Measurements from ENCODE around the gene TNFAIP6. TPM values are rescaled to one million over a fixed set of nuclear protein-coding genes. Genes with fewer than 3 reads are reported as not detected.

Gene TNFAIP6
- total RNA-seq, 1 experiment from 2014 or later, result not detected

- BruUV-seq (replicated peaks), result no TSS peak
- Histone ChIP-seq H3K4me1 (no peaks in the 10 kb centered on the region), H3K4me3 (ENCODE audit: low read depth, low read length) (no peak overlapping the region), H3K36me3 (ENCODE audit: control insufficient read depth, insufficient read depth, low read length) (no peaks in the 10 kb centered on the region), H3K27me3 (replicated peaks; ENCODE audit: control insufficient read depth, insufficient read depth, low read length) (no peaks in the 10 kb centered on the region), H3K9me3 (no peaks in the 10 kb centered on the region)
- Mint-ChIP-seq H3K36me3 (ENCODE audit: insufficient read depth, unreplicated experiment) (no peaks in the 10 kb centered on the region), H3K27me3 (ENCODE audit: insufficient read depth, unreplicated experiment) (peaks cover 1% of the 10 kb centered on the region), H3K4me3 (ENCODE audit: unreplicated experiment) (no peak overlapping the region), H3K27ac (ENCODE audit: unreplicated experiment) (no peak overlapping the region), H3K9me3 (ENCODE audit: unreplicated experiment) (no peaks in the 10 kb centered on the region), H3K4me1 (ENCODE audit: low read depth, unreplicated experiment) (no peaks in the 10 kb centered on the region)
- CTCF ChIA-PET, result interaction anchor here (0.6 kb wide), 1 partner anchor 9 kb away, joined by 4 read pairs; no protein-coding TSS in a partner anchor
- POLR2A ChIA-PET, result no interaction called here
- no peak for TF ChIP-seq CTCF (IDR thresholded peaks at IDR 0.05; ENCODE audit: insufficient read depth in 1 of 2, low read depth in 1 of 2, low read length in 1 of 2, severe bottlenecking in 1 of 2, unreplicated experiment in 1 of 2)
- intact Hi-C loops (cut with micrococcal nuclease; ENCODE audit: unreplicated experiment), result no loop called here
- no peak for DNase-seq
Measured at GRCh38 chr2:151401149-151401548, 43.8 kb downstream of the TNFAIP6 start.

GRCh38 chr2:151403914-151404313, 46.5 kb downstream of the TNFAIP6 start:
- Histone ChIP-seq H3K27me3 (replicated peaks; ENCODE audit: control insufficient read depth, insufficient read depth, low read length) (no peaks in the 10 kb centered on the region), H3K4me1 (no peaks in the 10 kb centered on the region), H3K36me3 (ENCODE audit: control insufficient read depth, insufficient read depth, low read length) (no peaks in the 10 kb centered on the region), H3K9me3 (no peaks in the 10 kb centered on the region), H3K4me3 (ENCODE audit: low read depth, low read length) (no peak overlapping the region)
- H3K4me1 Mint-ChIP-seq (ENCODE audit: low read depth, unreplicated experiment), result no peaks in the 10 kb centered on the region
- intact Hi-C loops (cut with micrococcal nuclease; ENCODE audit: unreplicated experiment), result no loop called here
- no peak for TF ChIP-seq CTCF (IDR thresholded peaks at IDR 0.05; ENCODE audit: insufficient read depth in 1 of 2, low read depth in 1 of 2, low read length in 1 of 2, severe bottlenecking in 1 of 2, unreplicated experiment in 1 of 2)
- POLR2A ChIA-PET, result no interaction called here
- no TSS peak for BruUV-seq (replicated peaks)
- H3K4me3 Mint-ChIP-seq (ENCODE audit: unreplicated experiment), result no peak overlapping the region
- H3K36me3 Mint-ChIP-seq (ENCODE audit: insufficient read depth, unreplicated experiment), result no peaks in the 10 kb centered on the region
- no peak for DNase-seq
- no peak overlapping the region for H3K27ac Mint-ChIP-seq (ENCODE audit: unreplicated experiment)
- CTCF ChIA-PET, result no interaction called here
- no peaks in the 10 kb centered on the region for H3K9me3 Mint-ChIP-seq (ENCODE audit: unreplicated experiment)
- peaks cover 3% of the 10 kb centered on the region for H3K27me3 Mint-ChIP-seq (ENCODE audit: insufficient read depth, unreplicated experiment)

DNA sequence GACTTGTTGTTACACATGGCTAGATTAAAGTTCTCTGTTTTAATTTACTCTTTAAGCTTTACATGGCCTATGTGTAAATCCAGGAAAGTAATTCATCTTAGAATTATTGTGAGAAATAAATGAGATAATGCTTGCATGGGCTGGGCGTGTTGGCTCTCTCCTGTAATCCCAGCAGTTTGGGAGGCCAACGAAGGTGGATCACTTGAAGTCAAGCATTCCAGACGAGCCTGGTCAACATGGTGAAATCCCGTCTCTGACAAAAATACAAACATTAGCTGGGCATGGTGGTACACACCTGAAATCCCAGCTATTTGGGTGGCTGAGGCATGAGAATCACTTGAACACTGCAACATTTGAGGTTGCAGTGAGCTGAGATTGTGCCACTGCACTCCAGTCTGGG, 48.0 kb downstream of the TNFAIP6 start:
- H3K36me3 Mint-ChIP-seq (ENCODE audit: insufficient read depth, unreplicated experiment), result peaks cover 11% of the 10 kb centered on the region
- BruUV-seq (replicated peaks), result no TSS peak
- ChIA-PET CTCF (no interaction called here), POLR2A (no interaction called here)
- no peak for TF ChIP-seq CTCF (IDR thresholded peaks at IDR 0.05; ENCODE audit: insufficient read depth in 1 of 2, low read depth in 1 of 2, low read length in 1 of 2, severe bottlenecking in 1 of 2, unreplicated experiment in 1 of 2)
- H3K27me3 Mint-ChIP-seq (ENCODE audit: insufficient read depth, unreplicated experiment), result peaks cover 3% of the 10 kb centered on the region
- H3K4me1 ChIP-seq, result no peaks in the 10 kb centered on the region
- no peaks in the 10 kb centered on the region for H3K9me3 ChIP-seq
- no peak overlapping the region for H3K27ac Mint-ChIP-seq (ENCODE audit: unreplicated experiment)
- no peak overlapping the region for H3K4me3 Mint-ChIP-seq (ENCODE audit: unreplicated experiment)
- no peaks in the 10 kb centered on the region for H3K27me3 ChIP-seq (replicated peaks; ENCODE audit: control insufficient read depth, insufficient read depth, low read length)
- intact Hi-C loops (cut with micrococcal nuclease; ENCODE audit: unreplicated experiment), result no loop called here
- no peak overlapping the region for H3K4me3 ChIP-seq (ENCODE audit: low read depth, low read length)
- no peaks in the 10 kb centered on the region for H3K4me1 Mint-ChIP-seq (ENCODE audit: low read depth, unreplicated experiment)
- no peaks in the 10 kb centered on the region for H3K36me3 ChIP-seq (ENCODE audit: control insufficient read depth, insufficient read depth, low read length)
- H3K9me3 Mint-ChIP-seq (ENCODE audit: unreplicated experiment), result no peaks in the 10 kb centered on the region
- no peak for DNase-seq

All from Caco-2 (cell line).